Mesenteric fat pad (tissue), 1 donor: Measurements from ENCODE around the gene LMOD2. TPM values are rescaled to one million over a fixed set of nuclear protein-coding genes. Genes with fewer than 3 reads are reported as not detected.
"Not testable (repeated sequence)": the region's sequence is repeated elsewhere in the genome, so short reads cannot be mapped to it uniquely, and the experiment has no call there.

Experiments used
- DNase-seq: peaks from one replicate; pipeline ENCODE4 v3.0.0-alpha.2; 2020; ENCODE audit warnings: low spot score
- long read RNA-seq: library from polyadenylated mRNA; unstranded; transcript quantifications from one replicate; pipeline ENCODE4 v2.0.0, GENCODE V29; 2020
- total RNA-seq: library from RNA; stranded (reverse); fragmentation: NEBNext Ultra II Directional; extraction: Animal tissue kit (Norgen Biotek cat#: 25700); gene quantifications from one replicate; pipeline ENCODE4 v1.2.1, GENCODE V29; 2021
- donor health status: DM: yes; HTN: yes; CAD: no.

LMOD2 gene
- total RNA-seq: not detected
- long read RNA-seq, partial matches to known transcripts: 0 of 1 reads
- long read RNA-seq, other reads (novel, unspliced or antisense): 1 of 1 reads

GRCh38 chr7:123655614-123656013, at the start of gene LMOD2:
Gene LMOD2 (plus strand): TSS chr7:123655866. CDS start chr7:123655964, 98 bp downstream.
- no peak for DNase-seq

- no peak for DNase-seq
Observed at GRCh38 chr7:123607423-123607975, 48.2 kb upstream of the LMOD2 start.

DNA sequence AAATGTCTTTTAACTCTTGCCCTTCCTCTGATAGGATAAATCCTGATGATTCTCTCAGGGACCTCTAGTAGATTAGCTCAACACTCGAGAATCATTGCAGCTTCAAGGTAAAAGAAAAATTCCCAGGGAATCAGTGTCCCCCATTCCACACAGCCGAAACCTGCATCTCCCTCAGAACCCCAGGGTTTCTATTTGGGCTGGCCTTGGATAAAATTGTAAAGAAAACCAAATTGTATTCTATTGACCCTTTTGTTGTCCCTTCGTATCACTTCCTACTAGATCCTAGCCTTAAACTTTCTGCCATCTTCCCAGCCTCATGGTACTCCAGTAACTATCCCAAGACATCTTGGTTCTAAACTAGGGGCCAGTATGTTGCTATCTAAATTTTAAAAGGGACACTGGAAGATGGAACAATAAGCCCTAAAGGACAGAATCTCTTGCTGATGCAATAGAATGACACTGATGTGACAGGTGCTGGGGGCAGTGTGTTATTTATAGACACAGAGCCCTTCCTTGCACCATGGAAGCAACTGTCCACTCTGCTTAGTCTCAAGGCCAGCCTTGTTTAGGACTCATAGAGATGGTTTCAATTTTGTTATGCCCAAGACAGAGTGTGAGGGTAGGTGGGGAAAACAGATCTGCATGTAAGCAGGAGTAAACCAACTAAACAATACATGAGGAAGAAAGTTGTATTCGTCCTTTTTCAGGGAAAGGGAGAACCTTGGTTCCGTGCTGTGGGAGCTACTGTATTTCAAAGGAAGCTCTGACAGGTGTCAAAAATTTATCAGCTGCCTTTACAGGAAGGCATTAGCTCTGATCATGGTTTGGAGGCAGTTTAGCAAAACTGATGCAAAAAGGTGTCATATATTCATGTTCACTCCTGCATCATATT, 46.4 kb upstream of the LMOD2 start:
- no peak for DNase-seq

DNA sequence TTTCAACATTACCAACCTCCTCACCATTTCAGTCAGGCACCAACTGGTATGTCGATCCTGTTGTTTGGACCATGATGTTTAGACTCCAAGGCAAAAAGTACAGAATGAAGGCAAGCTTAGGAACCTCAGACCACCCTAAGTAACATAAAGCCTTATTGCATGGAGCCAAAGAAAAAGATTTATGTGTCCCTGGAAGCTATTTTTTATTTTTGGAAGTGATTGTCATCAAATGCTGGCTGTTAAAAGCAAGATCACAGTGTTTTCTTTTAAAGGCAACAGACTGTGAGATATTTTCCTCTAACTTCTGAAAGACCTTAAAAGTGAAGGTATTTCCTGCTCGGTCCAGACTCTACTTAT, 45.8 kb upstream of the LMOD2 start:
- no peak for DNase-seq

DNA sequence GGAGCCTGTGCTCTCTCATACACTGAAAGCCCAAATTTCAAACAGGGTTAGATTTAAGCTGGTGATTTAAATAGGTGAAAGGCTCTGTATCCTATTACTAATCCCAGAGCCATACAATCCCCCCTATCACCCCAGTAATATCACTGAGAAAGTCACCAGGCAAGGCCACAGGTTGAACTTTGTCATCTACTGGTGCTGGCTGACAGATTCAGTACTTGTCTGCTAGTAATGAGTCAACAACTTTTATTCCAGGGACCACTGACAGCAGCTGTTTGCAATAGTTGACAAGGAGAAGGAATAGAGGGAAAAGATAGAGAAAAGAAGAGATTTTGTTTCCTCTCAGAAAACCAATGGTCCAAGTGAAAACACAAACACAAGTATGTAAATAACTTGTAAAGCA, 43.6 kb upstream of the LMOD2 start:
- DNase-seq: no peak

GRCh38 chr7:123615344-123615743, 40.3 kb upstream of the LMOD2 start:
- DNase-seq: no peak

- DNase-seq: no peak
Observed at GRCh38 chr7:123616223-123616622, 39.4 kb upstream of the LMOD2 start.

- DNase-seq: no peak
Observed at GRCh38 chr7:123621707-123622106, 34.0 kb upstream of the LMOD2 start.

- no peak for DNase-seq
Observed at GRCh38 chr7:123622660-123623386, 32.8 kb upstream of the LMOD2 start.

- DNase-seq: no peak
Observed at GRCh38 chr7:123624527-123625183, 31.0 kb upstream of the LMOD2 start.

DNA sequence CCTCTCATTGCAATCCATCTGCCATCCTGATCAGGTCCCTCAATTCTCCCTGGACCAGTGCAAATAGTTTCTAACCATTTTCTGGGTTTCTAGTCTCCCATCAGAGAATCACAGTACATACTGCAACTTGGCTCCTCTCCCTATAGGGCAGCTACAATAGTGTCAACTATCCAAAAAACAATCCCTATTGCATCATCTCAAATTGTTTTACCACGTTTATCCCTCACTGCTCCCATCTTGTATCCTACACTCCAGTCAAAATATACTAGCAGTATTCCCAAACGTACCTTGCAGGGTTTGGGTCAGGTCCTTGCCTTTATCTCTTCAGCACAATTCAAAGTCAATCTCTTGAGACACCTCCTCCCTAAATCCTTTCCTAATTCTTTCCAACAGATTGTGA, 30.4 kb upstream of the LMOD2 start:
- DNase-seq: no peak

DNA sequence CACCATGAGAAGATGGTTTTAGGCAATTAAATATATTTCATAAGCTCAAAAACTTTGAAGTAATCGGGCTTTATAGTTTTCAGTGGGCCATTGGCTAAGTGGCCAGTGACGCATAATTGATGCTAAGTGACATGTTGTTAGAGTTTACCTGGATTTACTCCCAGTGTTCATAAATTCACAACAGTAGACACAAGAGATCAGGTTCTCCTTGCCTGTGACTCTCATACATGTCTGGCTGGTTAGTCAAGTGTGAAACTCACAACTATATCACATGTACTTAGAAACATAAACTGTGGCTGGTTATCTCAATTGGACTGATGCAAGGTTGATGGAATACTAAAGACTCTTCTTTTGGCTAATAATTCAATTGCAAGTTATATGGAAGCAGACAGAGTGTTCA, 27.8 kb upstream of the LMOD2 start:
- no peak for DNase-seq

- no peak for DNase-seq
Observed at GRCh38 chr7:123628829-123629228, 26.8 kb upstream of the LMOD2 start.

DNA sequence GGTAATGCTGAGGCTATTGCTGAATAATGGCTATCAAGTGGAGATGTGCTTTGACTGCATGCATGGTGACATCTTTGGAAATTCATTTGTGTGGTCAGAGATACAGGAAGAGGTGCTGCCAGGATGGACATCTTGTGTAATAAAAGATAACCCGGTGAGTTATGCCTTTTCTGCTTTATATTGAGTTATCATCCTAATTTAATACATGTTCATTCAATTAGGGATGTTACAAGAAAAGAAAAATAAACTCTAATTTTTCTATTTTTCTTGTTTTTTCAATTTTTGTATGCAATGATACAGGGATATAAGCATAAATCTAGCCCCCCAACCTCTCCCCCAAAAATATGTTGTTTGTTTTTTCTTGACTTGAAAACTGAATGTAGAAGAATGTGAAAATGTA, 26.4 kb upstream of the LMOD2 start:
- DNase-seq: no peak

DNA sequence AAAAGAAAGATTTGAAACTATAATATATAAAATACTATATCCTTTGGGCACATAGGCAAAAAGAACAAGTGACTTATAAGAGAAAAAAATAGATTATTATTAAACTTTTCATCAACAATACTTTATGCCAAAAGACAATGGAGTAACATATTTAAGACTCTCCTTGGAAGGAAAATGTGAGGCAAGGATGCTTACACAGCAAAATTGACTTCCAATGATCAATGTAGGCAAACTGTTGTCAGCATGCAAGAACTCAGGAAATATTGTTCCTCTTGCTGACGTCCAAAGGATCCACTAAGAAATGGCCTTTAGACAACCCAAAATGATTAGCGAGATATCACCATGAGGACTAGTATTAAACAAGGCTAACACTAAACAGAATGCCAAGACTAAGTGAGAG, 22.9 kb upstream of the LMOD2 start:
- DNase-seq: no peak

- no peak for DNase-seq
Observed at GRCh38 chr7:123633553-123633952, 22.1 kb upstream of the LMOD2 start.

GRCh38 chr7:123634011-123634573, 21.6 kb upstream of the LMOD2 start:
- not testable (repeated sequence) for DNase-seq

DNA sequence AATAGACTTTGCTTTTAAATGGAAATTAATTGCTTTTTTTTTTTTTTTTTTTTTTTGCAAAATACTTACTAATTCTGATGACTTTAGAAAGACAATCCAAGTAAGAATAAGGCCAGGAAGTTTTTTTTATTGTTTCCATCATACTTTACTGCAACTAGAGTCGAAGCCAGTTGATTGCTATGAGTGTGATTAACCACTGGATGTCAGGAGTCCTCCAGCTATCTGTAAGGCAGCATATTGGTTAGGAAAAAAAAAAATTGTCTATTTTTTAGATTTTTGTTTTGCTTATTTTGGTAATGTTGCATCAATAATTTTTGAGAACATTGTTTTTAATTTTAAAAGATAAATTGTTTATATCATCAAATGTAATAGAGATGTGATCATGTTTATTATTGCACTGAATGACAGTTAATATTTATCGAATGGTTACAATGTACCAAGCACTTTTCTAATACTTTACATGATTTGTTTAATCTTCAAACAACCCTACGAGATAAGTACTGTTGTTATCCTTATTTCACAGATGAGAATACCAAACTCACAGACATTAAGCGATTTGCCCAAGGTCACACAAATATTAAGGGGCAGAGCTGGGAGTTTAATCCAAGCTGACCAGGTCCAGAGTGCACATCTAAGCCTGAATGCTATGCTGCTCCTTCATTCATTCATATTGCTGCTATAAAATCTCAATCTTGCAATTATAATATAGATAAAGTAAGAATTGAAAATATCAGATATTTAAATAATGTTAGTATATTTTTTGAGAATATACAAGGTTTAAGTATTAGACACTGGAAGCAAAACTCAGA, 19.9 kb upstream of the LMOD2 start:
- DNase-seq: no peak

DNA sequence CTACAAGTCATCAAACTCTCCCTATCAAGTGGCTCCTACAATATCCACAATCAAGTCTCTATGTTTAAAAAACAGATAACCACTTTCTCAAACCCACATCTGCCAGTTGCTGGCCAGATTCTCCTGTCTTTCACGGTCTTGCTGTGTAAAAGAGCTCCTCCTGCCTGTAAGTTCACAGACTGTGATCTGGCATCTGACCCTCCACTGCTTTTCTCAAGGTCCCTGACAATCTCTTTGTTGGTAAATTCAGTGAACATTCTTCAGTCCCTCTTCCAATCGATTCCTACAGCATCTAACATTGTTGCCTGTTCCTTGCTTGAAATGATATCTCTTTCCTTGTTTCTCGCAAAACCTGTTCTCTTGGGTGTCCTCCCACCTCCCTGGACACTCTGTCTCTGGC, 18.5 kb upstream of the LMOD2 start:
- DNase-seq: no peak

DNA sequence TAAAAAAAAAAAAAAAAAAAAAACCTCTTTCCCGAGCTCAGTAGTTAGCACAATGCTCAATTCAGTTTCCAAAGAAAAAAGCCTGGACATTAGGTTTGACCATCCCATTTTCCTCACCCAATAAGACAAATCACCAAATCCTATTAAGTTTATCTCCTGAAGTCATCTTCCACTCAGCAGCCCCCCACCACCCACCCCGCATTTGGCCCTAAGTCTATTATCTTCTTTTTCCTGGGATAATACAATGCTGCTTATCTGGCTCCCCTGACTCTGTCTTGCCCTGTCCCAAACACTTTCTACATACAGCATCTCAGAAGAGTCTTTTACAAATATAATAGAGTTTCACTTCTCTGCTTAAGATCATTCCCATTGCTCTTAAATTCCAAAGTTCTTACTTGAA, 17.8 kb upstream of the LMOD2 start:
- no peak for DNase-seq
